Measurements from ENCODE around the gene SPNS2.
A peak's percentile ranks its signal among the peaks of the same experiment; 100 is the strongest.

The SPNS2 gene

DNA sequence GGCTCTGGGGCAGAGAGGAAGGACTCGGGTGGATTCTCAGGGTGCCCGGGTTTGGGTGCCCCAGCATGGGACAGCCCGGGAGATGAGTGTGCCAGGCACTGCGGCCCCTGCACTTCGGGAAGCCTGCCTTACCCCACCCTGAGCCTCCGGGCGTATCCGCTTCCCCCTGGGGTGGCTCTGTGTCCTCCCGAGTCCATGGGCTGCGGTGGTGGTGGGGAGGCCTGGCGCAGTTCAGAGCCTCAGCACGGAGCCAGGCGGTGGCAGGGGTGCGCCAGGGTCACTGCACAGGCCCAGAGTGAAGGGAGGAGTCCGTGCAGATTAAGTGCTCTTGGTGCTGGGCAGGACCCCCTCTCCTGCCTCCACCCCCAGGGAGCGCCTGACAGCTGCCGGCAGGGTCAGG is 35.8 kb downstream of the SPNS2 start:
- Histone ChIP-seq H3K9ac (ENCODE audit: low read length in 2 of 2) (no peak overlapping the region), H3K4me3 (ENCODE audit: low read length in 2 of 2) (no peak overlapping the region), H3K4me1 (ENCODE audit: control insufficient read depth, insufficient read depth, low read length) (peaks cover 49% of the 10 kb centered on the region), H3K27me3 (ENCODE audit: control insufficient read depth in 1 of 2, insufficient read depth in 2 of 2, low read length in 2 of 2) (peaks cover 0 to 2% of the 10 kb centered on the region in 2 donors), H3K36me3 (ENCODE audit: control insufficient read depth in 2 of 2, insufficient read depth in 2 of 2, low read length in 2 of 2) (peaks cover 0 to 2% of the 10 kb centered on the region in 2 donors), H3K9me3 (ENCODE audit: control insufficient read depth in 2 of 2, low read length in 2 of 2) (no peaks in the 10 kb centered on the region), H3K27ac (ENCODE audit: low read length) (peak overlapping the region; percentile 18)

DNA sequence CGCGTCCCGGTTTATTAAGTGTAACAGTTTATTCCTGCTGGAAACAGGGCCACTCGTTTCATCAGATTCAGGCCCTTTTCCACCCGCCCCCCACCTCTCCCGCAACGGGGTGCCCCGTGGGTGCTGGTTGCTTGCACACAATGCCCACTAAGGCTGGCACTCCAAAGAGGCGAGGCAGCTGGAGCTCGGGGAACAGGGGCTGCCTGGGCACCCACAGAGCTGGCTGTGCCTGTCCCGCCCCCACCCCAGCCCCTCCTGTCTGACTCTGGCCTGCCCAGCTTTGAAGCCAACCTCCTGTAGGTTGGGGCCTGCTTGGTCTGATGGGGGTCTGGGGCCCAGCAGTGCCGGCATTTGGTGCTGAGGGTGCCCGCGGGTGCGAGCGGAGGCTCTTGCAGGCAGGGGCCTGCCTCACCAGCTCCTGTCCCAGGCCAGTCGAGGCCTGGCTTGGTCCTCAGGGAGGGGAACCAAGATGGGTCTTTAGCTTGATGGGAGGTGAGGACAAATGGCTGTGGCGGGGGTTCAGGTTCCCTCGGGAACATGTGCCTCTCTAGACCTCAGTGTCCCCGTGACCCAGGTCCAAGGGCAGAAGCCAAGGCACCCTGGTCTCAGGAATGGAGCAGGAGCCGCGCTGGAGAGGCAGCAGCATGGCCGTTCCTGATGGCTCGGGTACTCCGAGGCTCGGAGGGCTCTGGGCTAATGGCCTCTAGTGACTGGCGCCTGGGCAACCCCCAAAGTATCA is 36.4 kb downstream of the SPNS2 start:
- Histone ChIP-seq H3K4me3 (ENCODE audit: low read length in 2 of 2) (no peak overlapping the region), H3K36me3 (ENCODE audit: control insufficient read depth in 2 of 2, insufficient read depth in 2 of 2, low read length in 2 of 2) (peaks cover 0 to 7% of the 10 kb centered on the region in 2 donors), H3K27ac (ENCODE audit: low read length) (no peak overlapping the region), H3K9me3 (ENCODE audit: control insufficient read depth in 2 of 2, low read length in 2 of 2) (no peaks in the 10 kb centered on the region), H3K27me3 (ENCODE audit: control insufficient read depth in 1 of 2, insufficient read depth in 2 of 2, low read length in 2 of 2) (peaks cover 0 to 2% of the 10 kb centered on the region in 2 donors), H3K9ac (ENCODE audit: low read length in 2 of 2) (no peak overlapping the region), H3K4me1 (ENCODE audit: control insufficient read depth, insufficient read depth, low read length) (peaks cover 54% of the 10 kb centered on the region)

DNA sequence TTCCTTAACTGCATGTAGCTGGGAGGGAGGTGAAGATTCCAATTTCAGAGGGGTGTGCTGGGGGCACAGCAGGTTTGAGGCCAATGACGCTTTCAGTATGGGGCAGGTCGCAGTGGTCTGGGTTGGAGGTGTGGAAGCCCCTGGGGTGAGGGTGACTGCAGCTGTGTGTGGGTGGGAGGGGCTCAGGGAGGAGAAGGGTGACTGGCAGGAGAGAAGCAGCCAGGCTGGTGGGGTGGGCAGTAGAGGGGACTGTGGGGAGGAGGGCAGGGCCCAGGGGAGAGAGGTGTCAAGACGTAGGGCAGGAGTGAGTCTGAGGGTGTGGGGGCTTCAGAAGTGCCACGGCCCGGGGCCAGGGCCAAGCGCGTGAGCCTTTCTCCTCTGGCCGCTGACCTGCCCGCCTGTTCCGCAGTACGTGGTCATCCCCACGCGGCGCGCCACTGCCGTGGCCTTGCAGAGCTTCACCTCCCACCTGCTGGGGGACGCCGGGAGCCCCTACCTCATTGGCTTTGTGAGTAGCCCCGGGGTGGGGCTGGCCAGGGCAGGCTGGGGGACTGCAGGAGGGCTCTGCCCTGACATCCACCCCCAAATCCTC is 37.1 kb downstream of the SPNS2 start:
- no peak overlapping the region for H3K9ac ChIP-seq (ENCODE audit: low read length in 2 of 2)
- peak overlapping the region in 1 of 2 donors; percentile 40 for H3K4me3 ChIP-seq (ENCODE audit: low read length in 2 of 2)

DNA sequence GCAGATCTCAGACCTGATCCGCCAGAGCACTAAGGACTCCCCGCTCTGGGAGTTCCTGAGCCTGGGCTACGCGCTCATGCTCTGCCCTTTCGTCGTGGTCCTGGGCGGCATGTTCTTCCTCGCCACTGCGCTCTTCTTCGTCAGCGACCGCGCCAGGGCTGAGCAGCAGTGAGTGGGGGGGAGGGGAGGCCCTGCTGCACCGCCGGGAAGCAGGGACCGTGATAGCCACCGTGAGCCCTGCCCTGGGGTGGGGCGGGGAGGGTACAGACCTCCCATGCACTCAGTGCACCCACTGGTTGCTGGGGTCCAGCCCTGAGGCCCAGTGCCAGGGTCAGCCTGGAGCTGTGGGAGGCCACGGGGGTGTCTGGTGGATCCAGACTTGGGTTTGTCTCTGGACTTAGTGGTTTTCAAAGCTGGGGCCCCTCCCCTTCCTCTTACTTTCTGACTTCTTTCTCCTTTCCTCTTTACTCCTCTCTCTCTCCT is 37.6 kb downstream of the SPNS2 start:
- no peak overlapping the region for H3K27ac ChIP-seq (ENCODE audit: low read length)
- peak overlapping the region in 1 of 2 donors; percentile 40 for H3K4me3 ChIP-seq (ENCODE audit: low read length in 2 of 2)
- H3K27me3 ChIP-seq (ENCODE audit: control insufficient read depth in 1 of 2, insufficient read depth in 2 of 2, low read length in 2 of 2) = peaks cover 0 to 2% of the 10 kb centered on the region in 2 donors
- no peaks in the 10 kb centered on the region for H3K9me3 ChIP-seq (ENCODE audit: control insufficient read depth in 2 of 2, low read length in 2 of 2)
- H3K36me3 ChIP-seq (ENCODE audit: control insufficient read depth in 2 of 2, insufficient read depth in 2 of 2, low read length in 2 of 2) = peaks cover 0 to 11% of the 10 kb centered on the region in 2 donors
- peaks cover 54% of the 10 kb centered on the region for H3K4me1 ChIP-seq (ENCODE audit: control insufficient read depth, insufficient read depth, low read length)
- H3K9ac ChIP-seq (ENCODE audit: low read length in 2 of 2) = no peak overlapping the region

More for the DNA sequence above, 37.1 kb downstream of the SPNS2 start:
- peaks cover 0 to 10% of the 10 kb centered on the region in 2 donors for H3K36me3 ChIP-seq (ENCODE audit: control insufficient read depth in 2 of 2, insufficient read depth in 2 of 2, low read length in 2 of 2)
- H3K9me3 ChIP-seq (ENCODE audit: control insufficient read depth in 2 of 2, low read length in 2 of 2) = no peaks in the 10 kb centered on the region
- H3K4me1 ChIP-seq (ENCODE audit: control insufficient read depth, insufficient read depth, low read length) = peaks cover 54% of the 10 kb centered on the region
- H3K27me3 ChIP-seq (ENCODE audit: control insufficient read depth in 1 of 2, insufficient read depth in 2 of 2, low read length in 2 of 2) = peaks cover 0 to 2% of the 10 kb centered on the region in 2 donors
- H3K27ac ChIP-seq (ENCODE audit: low read length) = no peak overlapping the region

DNA sequence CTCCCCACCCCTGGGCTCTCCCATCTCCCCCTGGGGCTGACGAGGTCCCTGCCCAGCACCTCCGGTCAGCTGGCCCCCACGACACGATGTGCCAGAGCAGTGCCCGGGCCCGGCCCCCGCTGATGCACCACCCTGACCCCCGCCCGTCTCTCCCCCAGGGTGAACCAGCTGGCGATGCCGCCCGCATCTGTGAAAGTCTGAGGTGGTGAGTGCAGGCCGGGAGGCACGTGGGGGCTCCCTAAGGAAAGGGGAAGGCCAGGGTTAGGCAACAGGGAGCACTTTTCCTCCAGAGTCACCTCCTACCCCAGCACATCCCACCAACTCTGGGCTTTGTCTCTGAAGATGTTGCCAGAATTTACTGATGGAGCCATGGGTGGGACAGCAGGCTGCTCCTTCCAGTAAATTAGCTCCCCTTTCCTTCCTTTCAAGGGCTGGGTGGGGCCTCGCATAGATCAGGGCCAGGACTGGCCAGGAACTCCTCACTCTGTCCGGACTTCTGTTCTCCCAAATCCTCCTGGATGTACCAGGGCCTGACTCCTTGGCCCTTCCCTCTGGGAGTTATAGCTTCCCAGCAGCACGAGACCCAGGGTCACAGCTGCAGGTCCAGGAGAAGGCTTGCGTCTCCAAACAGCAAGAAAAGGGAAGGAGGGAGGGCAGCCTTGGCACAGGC is 38.2 kb downstream of the SPNS2 start:
- H3K9me3 ChIP-seq (ENCODE audit: control insufficient read depth in 2 of 2, low read length in 2 of 2) = no peaks in the 10 kb centered on the region
- H3K4me3 ChIP-seq (ENCODE audit: low read length in 2 of 2) = no peak overlapping the region
- H3K27ac ChIP-seq (ENCODE audit: low read length) = peak overlapping the region; percentile 41
- peaks cover 54% of the 10 kb centered on the region for H3K4me1 ChIP-seq (ENCODE audit: control insufficient read depth, insufficient read depth, low read length)
- peaks cover 0 to 2% of the 10 kb centered on the region in 2 donors for H3K27me3 ChIP-seq (ENCODE audit: control insufficient read depth in 1 of 2, insufficient read depth in 2 of 2, low read length in 2 of 2)
- H3K36me3 ChIP-seq (ENCODE audit: control insufficient read depth in 2 of 2, insufficient read depth in 2 of 2, low read length in 2 of 2) = peaks cover 1 to 13% of the 10 kb centered on the region in 2 donors
- H3K9ac ChIP-seq (ENCODE audit: low read length in 2 of 2) = no peak overlapping the region

DNA sequence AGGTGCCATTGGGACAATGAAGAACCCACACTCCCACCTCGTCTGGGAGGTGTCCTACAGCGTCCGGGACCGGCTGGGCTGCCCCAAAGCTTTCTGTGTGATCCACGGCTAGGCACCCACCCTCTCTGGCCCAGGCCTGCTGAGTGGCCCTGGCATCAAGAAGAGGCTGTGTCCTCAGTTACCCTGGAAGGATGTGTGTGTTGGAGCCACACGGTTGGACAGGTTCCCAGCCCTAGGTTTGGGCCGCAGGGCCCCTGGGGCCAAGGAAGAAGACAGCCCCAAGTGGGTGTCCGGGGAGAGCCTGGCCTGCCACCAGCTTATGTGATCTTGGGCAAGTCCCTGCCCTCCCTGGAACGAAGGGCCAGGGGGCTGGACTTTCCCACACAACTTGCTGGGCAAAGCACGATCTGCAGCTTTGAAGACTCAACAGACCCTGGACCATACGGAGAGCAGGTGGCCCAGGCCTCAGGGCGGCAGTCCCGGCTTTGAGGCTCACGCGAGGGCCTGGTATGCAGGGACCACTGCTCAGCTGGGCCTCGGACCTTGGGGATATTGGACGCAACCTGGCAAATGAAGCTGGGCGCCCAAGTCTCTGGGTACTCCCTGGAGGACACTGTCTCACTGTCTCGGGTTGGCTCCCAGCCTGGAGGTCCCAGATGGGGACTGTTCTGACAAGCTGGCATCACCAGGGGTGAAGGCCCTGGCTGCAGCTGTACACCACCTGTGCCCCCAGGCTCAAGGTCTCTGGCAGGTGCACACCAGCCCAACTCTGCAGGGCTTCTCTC is 39.0 kb downstream of the SPNS2 start:
- Histone ChIP-seq H3K4me3 (ENCODE audit: low read length in 2 of 2) (peak overlapping the region in 1 of 2 donors; percentile 3), H3K27me3 (ENCODE audit: control insufficient read depth in 1 of 2, insufficient read depth in 2 of 2, low read length in 2 of 2) (no peaks in the 10 kb centered on the region), H3K36me3 (ENCODE audit: control insufficient read depth in 2 of 2, insufficient read depth in 2 of 2, low read length in 2 of 2) (peaks cover 9 to 20% of the 10 kb centered on the region in 2 donors), H3K4me1 (ENCODE audit: control insufficient read depth, insufficient read depth, low read length) (peaks cover 54% of the 10 kb centered on the region), H3K27ac (ENCODE audit: low read length) (peak overlapping the region; percentile 41), H3K9ac (ENCODE audit: low read length in 2 of 2) (no peak overlapping the region), H3K9me3 (ENCODE audit: control insufficient read depth in 2 of 2, low read length in 2 of 2) (no peaks in the 10 kb centered on the region)

DNA sequence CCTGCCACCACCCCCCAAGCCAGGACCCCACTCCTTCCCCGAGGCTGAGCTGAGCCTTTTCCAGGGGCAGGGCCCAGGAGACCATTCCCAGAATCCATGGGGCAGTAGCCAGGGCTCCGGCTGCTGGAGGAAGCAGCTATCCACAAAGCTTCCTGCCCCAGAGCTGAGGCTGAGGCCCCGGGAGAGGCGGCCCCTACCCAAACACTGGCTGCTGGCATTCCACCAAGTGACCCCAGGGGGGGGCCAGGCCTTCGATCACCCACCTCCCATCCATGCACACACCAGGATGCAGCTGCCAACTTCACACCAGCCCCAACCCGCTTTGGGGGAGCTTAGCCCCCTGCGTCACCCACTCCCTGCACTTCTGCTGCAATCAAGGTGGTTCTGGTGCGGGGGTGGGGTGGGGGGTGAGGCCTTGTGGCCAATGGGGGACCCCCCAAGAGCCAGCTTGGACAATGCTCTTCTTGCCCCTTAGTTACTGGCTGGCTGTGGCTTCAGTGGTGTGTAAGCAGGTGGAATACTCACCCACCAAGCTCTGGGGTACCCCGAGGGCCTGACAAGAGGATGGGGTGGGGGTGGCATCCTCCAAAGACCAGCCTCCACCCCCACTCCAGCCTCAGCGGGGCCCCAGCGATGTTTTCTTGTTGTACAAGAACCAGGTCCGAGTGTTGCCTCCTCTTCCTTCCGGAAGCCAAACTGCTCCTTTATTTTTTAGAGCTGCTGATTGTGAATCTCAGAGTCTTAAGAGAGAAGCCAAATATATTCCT is 39.7 kb downstream of the SPNS2 start:
- no peak overlapping the region for H3K9ac ChIP-seq (ENCODE audit: low read length in 2 of 2)
- no peaks in the 10 kb centered on the region for H3K27me3 ChIP-seq (ENCODE audit: control insufficient read depth in 1 of 2, insufficient read depth in 2 of 2, low read length in 2 of 2)
- peaks cover 50% of the 10 kb centered on the region for H3K4me1 ChIP-seq (ENCODE audit: control insufficient read depth, insufficient read depth, low read length)
- no peaks in the 10 kb centered on the region for H3K9me3 ChIP-seq (ENCODE audit: control insufficient read depth in 2 of 2, low read length in 2 of 2)
- peaks cover 12 to 25% of the 10 kb centered on the region in 2 donors for H3K36me3 ChIP-seq (ENCODE audit: control insufficient read depth in 2 of 2, insufficient read depth in 2 of 2, low read length in 2 of 2)
- H3K4me3 ChIP-seq (ENCODE audit: low read length in 2 of 2) = no peak overlapping the region
- no peak overlapping the region for H3K27ac ChIP-seq (ENCODE audit: low read length)

DNA sequence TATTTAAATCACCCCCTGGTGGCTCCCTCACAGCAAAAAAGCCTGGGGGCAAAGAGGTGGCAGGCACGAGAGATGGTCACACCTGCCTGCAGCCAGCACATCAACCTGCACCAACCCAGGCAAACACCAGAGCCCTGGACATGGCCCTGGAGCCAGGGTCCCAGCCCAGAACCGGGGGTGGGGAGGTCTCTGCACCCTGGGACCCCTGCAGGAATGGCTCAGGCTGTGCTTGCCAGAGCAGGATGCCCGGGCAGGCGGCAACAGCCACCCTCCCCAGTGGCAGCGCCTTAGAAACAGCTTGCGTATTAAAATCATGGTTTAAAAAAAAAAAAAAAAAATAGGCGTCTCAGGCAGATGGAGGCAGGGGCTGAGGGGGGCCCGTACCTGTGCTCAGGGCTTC is 40.3 kb downstream of the SPNS2 start:
- H3K9ac ChIP-seq (ENCODE audit: low read length in 2 of 2) = no peak overlapping the region
- H3K27ac ChIP-seq (ENCODE audit: low read length) = no peak overlapping the region
- peaks cover 50% of the 10 kb centered on the region for H3K4me1 ChIP-seq (ENCODE audit: control insufficient read depth, insufficient read depth, low read length)
- peaks cover 12 to 25% of the 10 kb centered on the region in 2 donors for H3K36me3 ChIP-seq (ENCODE audit: control insufficient read depth in 2 of 2, insufficient read depth in 2 of 2, low read length in 2 of 2)
- no peaks in the 10 kb centered on the region for H3K27me3 ChIP-seq (ENCODE audit: control insufficient read depth in 1 of 2, insufficient read depth in 2 of 2, low read length in 2 of 2)
- no peak overlapping the region for H3K4me3 ChIP-seq (ENCODE audit: low read length in 2 of 2)
- no peaks in the 10 kb centered on the region for H3K9me3 ChIP-seq (ENCODE audit: control insufficient read depth in 2 of 2, low read length in 2 of 2)

DNA sequence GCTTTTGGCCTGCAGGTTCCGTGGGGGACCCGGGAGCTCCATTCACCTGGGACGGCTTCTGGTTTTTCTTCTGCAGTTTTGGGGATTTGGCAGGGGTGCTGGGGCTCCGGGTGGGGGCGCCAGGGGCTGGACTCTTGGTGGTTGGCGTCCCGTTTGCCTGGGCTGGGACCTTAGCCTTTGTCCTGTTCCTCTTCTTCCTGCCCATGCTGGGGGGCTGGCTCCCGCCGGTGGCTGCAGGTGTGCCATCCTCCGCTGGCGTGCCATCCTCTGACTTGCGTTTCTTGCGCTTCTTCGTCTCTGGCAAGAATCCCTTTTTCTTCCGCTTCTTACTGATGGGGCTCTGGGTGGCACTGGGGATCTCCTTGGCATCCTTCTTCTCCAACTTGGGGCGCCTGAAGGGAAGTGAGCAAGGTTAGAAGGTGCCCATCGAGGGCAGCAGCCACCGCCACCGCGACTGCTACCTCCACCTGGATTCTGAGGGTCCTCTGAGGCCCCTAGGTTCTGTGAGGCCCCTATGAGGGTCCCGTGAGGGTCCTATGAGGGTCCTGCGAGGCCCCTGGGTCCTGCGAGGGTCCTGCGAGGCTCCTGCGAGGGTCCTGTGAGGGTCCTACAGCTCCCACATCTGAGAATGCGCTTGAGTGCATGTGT is 41.0 kb downstream of the SPNS2 start:
- Histone ChIP-seq H3K4me1 (ENCODE audit: control insufficient read depth, insufficient read depth, low read length) (peaks cover 43% of the 10 kb centered on the region), H3K36me3 (ENCODE audit: control insufficient read depth in 2 of 2, insufficient read depth in 2 of 2, low read length in 2 of 2) (peaks cover 12 to 25% of the 10 kb centered on the region in 2 donors), H3K9me3 (ENCODE audit: control insufficient read depth in 2 of 2, low read length in 2 of 2) (no peaks in the 10 kb centered on the region), H3K9ac (ENCODE audit: low read length in 2 of 2) (no peak overlapping the region), H3K27ac (ENCODE audit: low read length) (no peak overlapping the region), H3K4me3 (ENCODE audit: low read length in 2 of 2) (no peak overlapping the region), H3K27me3 (ENCODE audit: control insufficient read depth in 1 of 2, insufficient read depth in 2 of 2, low read length in 2 of 2) (no peaks in the 10 kb centered on the region)
